GM23338 (cell line): Measurements from ENCODE around the gene ASGR1.
A peak's percentile ranks its signal among the peaks of the same experiment; 100 is the strongest.

Experiments used
- CTCF ChIP-seq, 2 experiments: fragments of 200-600 bp in 1 of 2; sonication (generic) in 1 of 2; conservative IDR thresholded peaks; 2 replicates each; pipeline versions ENCODE4 v1.5.1 to v1.6.1; 2016 to 2017; ENCODE audit warnings: antibody characterized with exemption in 2 of 2, low read depth in 2 of 2, mild to moderate bottlenecking in 2 of 2, moderate library complexity in 1 of 2
- ETS1 ChIP-seq: IDR thresholded peaks from 2 replicates; pipeline ENCODE4 v1.6.1; 2016; ENCODE audit warnings: antibody characterized with exemption
- EZH2 ChIP-seq: fragments of 200-600 bp; sonication (generic); IDR thresholded peaks from one replicate; pipeline ENCODE4 v1.8.0; 2017; ENCODE audit warnings: antibody characterized with exemption, mild to moderate bottlenecking, low read depth; ENCODE audit not compliant: unreplicated experiment
- EZH2phosphoT487 ChIP-seq: fragments of 200-600 bp; sonication (generic); IDR thresholded peaks from one replicate; pipeline ENCODE4 v1.8.1; 2018; ENCODE audit warnings: antibody characterized with exemption; ENCODE audit not compliant: unreplicated experiment
- POLR2AphosphoS5 ChIP-seq: IDR thresholded peaks from 2 replicates; pipeline ENCODE4 v1.6.1; 2016; ENCODE audit warnings: antibody characterized with exemption, low read depth
- ZNF114 ChIP-seq: fragments of 250-450 bp; sonication (Bioruptor Pico); IDR thresholded peaks from 2 replicates; pipeline ENCODE4 v1.5.0; 2020; ENCODE audit warnings: mild to moderate bottlenecking, moderate library complexity
- ZNF331 ChIP-seq: fragments of 250-450 bp; sonication (Bioruptor Pico); IDR thresholded peaks from 2 replicates; pipeline ENCODE4 v1.5.0; 2020; ENCODE audit warnings: low read depth, mild to moderate bottlenecking, moderate library complexity

GRCh38 chr17:7132511-7133094, 46.6 kb downstream of the ASGR1 start:
- TF ChIP-seq CTCF (conservative IDR thresholded peaks at IDR 0.05; ENCODE audit: low read depth in 2 of 2) (no peak), EZH2 (no peak), ETS1 (peak; percentile 13; the same call in 1 of the 2 replicates), POLR2AphosphoS5 (no peak), EZH2phosphoT487 (no peak), ZNF331 (CRISPR knock-in tag) (no peak), ZNF114 (CRISPR knock-in tag) (no peak)
